Karpas-422 (cell line): ENCODE measurements around the gene TRIM47. TPM values are rescaled to one million over a fixed set of nuclear protein-coding genes. Genes with fewer than 3 reads are reported as not detected.

Source experiments
- DNase-seq: peaks from one replicate; pipeline ENCODE4 v3.0.0-alpha.2; 2015
- H2AFZ ChIP-seq: fragments of 200-600 bp; sonication (generic); 2 replicates; pipeline ENCODE4 v1.6.1; 2014; ENCODE audit warnings: antibody characterized with exemption, low read length, mixed read lengths
- H3K27ac ChIP-seq: fragments of 200-600 bp; sonication (generic); 2 replicates; pipeline ENCODE4 v1.5.1; 2014; ENCODE audit warnings: mild to moderate bottlenecking, low read length, moderate library complexity
- H3K27me3 ChIP-seq: fragments of 200-600 bp; sonication (generic); 2 replicates; pipeline ENCODE4 v1.6.1; 2014; ENCODE audit warnings: low read length, mixed read lengths
- H3K36me3 ChIP-seq: fragments of 200-600 bp; sonication (generic); 2 replicates; pipeline ENCODE4 v1.6.1; 2014; ENCODE audit warnings: low read length, mixed read lengths; ENCODE audit not compliant: insufficient read depth
- H3K4me1 ChIP-seq: fragments of 200-600 bp; sonication (generic); 2 replicates; pipeline ENCODE4 v1.6.1; 2014; ENCODE audit warnings: mild to moderate bottlenecking, low read length, mixed read lengths
- H3K4me2 ChIP-seq: fragments of 200-600 bp; sonication (generic); 2 replicates; pipeline ENCODE4 v1.6.1; 2014; ENCODE audit warnings: low read length, low read depth, mild to moderate bottlenecking; ENCODE audit not compliant: poor library complexity, severe bottlenecking
- H3K4me3 ChIP-seq: fragments of 200-600 bp; sonication (generic); 2 replicates; pipeline ENCODE4 v1.5.1; 2014; ENCODE audit warnings: mild to moderate bottlenecking, antibody characterized with exemption, low read length, mixed read lengths
- H3K79me2 ChIP-seq: fragments of 200-600 bp; sonication (generic); 2 replicates; pipeline ENCODE4 v1.6.1; 2014; ENCODE audit warnings: mild to moderate bottlenecking, low read length, mixed read lengths
- H3K9ac ChIP-seq: fragments of 200-600 bp; sonication (generic); 2 replicates; pipeline ENCODE4 v1.6.0; 2014; ENCODE audit warnings: low read length
- H3K9me2 ChIP-seq: fragments of 200-600 bp; sonication (generic), shearing (Covaris generic); replicated peaks from 2 replicates; pipeline ENCODE4 v1.6.0; 2014; ENCODE audit warnings: mild to moderate bottlenecking, low read length, moderate library complexity; ENCODE audit not compliant: insufficient read depth
- H3K9me3 ChIP-seq: fragments of 300-700, 200-600 bp; sonication (generic); 2 replicates; pipeline ENCODE4 v1.6.1; 2014; ENCODE audit warnings: low read length, mixed read lengths
- H4K20me1 ChIP-seq: fragments of 200-600 bp; sonication (generic); 2 replicates; pipeline ENCODE4 v1.6.1; 2014; ENCODE audit warnings: mild to moderate bottlenecking, antibody characterized with exemption, low read length, low read depth; ENCODE audit not compliant: insufficient read depth
- total RNA-seq: library from RNA; depleted of rRNA; stranded (reverse); fragments of >200 nt; shearing (Covaris generic); gene quantifications from 2 replicates; pipeline ENCODE4 v1.2.3, GENCODE V29; 2014; ENCODE audit warnings: low replicate concordance

Gene TRIM47
- total RNA-seq, 1 experiment from 2014 or later: 7.9 TPM

DNA sequence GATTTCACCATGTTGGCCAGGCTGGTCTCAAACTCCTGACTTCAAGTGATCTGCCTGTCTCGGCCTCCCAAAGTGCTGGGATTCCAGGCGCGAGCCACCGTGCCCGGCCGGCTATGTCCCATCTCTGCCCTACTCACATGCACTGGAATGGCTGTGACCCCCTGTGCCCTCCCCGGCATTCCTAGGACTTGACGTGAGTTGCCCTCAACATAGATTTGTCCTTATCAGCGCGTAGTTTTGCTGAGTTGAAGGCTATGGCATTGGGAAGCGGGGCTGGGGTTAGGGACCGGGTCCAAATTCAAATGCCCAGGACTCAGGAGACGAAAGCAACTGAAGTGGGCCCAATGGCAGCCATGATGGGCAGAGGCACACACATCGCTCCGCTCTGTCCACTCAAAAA is 40.0 kb downstream of the TRIM47 start:
- H3K36me3 ChIP-seq: 0 out of 2 replicates have a peak, but pooled peaks cover 5% of the 10 kb centered on the region
- no peaks in the 10 kb centered on the region for H4K20me1 ChIP-seq
- no peak for DNase-seq
- no peaks in the 10 kb centered on the region for H3K79me2 ChIP-seq
- no peaks in the 10 kb centered on the region for H3K9me3 ChIP-seq
- H2AFZ ChIP-seq: no peak overlapping the region
- H3K27ac ChIP-seq: no peak overlapping the region
- H3K4me3 ChIP-seq: no peak overlapping the region
- H3K9me2 ChIP-seq: no peaks in the 10 kb centered on the region
- peaks cover 7% of the 10 kb centered on the region for H3K4me1 ChIP-seq
- H3K9ac ChIP-seq: no peak overlapping the region
- H3K4me2 ChIP-seq: no peak overlapping the region
- H3K27me3 ChIP-seq: no peaks in the 10 kb centered on the region

DNA sequence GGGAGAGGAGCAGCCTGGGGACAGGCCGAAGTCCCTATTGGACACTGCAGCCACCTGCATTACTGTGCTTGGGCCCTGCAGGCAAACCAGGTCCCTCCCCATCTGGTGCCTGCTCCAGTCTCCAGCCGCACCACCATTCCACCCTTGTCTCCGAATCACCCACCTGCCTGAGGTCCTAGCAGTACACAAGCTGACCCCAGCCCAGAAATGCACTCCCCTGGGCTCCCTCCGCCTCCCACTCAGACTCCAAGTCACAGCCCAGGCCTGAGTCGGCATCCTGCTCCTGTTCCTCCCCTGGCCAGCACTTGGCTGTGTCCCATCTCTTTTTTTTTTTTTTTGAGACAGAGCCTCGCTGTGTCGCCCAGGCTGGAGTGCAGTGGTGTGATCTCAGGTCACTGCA is 40.5 kb downstream of the TRIM47 start:
- no peak overlapping the region for H3K4me3 ChIP-seq
- no peaks in the 10 kb centered on the region for H3K9me3 ChIP-seq
- H3K27ac ChIP-seq: no peak overlapping the region
- no peaks in the 10 kb centered on the region for H4K20me1 ChIP-seq
- DNase-seq: no peak
- H3K4me2 ChIP-seq: no peak overlapping the region
- no peaks in the 10 kb centered on the region for H3K79me2 ChIP-seq
- no peak overlapping the region for H2AFZ ChIP-seq
- H3K9ac ChIP-seq: no peak overlapping the region
- no peaks in the 10 kb centered on the region for H3K27me3 ChIP-seq
- no peaks in the 10 kb centered on the region for H3K9me2 ChIP-seq
- peaks cover 2% of the 10 kb centered on the region for H3K4me1 ChIP-seq
- 0 out of 2 replicates have a peak, but pooled peaks cover 5% of the 10 kb centered on the region for H3K36me3 ChIP-seq

- no peaks in the 10 kb centered on the region for H3K27me3 ChIP-seq
- H3K4me1 ChIP-seq: no peaks in the 10 kb centered on the region
- H3K4me2 ChIP-seq: no peak overlapping the region
- no peak overlapping the region for H3K4me3 ChIP-seq
- H3K36me3 ChIP-seq: 0 out of 2 replicates have a peak, but pooled peaks cover 5% of the 10 kb centered on the region
- H2AFZ ChIP-seq: no peak overlapping the region
- no peaks in the 10 kb centered on the region for H3K79me2 ChIP-seq
- H3K9me3 ChIP-seq: no peaks in the 10 kb centered on the region
- H3K27ac ChIP-seq: no peak overlapping the region
- H3K9me2 ChIP-seq: no peaks in the 10 kb centered on the region
- no peak for DNase-seq
- H3K9ac ChIP-seq: no peak overlapping the region
- no peaks in the 10 kb centered on the region for H4K20me1 ChIP-seq
Measured at GRCh38 chr17:75836605-75837004, 41.8 kb downstream of the TRIM47 start.

- 0 out of 2 replicates have a peak, but pooled peaks cover 5% of the 10 kb centered on the region for H3K36me3 ChIP-seq
- no peaks in the 10 kb centered on the region for H3K79me2 ChIP-seq
- no peaks in the 10 kb centered on the region for H4K20me1 ChIP-seq
- H3K27ac ChIP-seq: no peak overlapping the region
- H3K27me3 ChIP-seq: no peaks in the 10 kb centered on the region
- H3K4me2 ChIP-seq: no peak overlapping the region
- H3K4me3 ChIP-seq: no peak overlapping the region
- H2AFZ ChIP-seq: no peak overlapping the region
- no peaks in the 10 kb centered on the region for H3K9me2 ChIP-seq
- no peak for DNase-seq
- no peaks in the 10 kb centered on the region for H3K4me1 ChIP-seq
- H3K9ac ChIP-seq: no peak overlapping the region
- H3K9me3 ChIP-seq: no peaks in the 10 kb centered on the region
Measured at GRCh38 chr17:75835654-75835987, 42.8 kb downstream of the TRIM47 start.

DNA sequence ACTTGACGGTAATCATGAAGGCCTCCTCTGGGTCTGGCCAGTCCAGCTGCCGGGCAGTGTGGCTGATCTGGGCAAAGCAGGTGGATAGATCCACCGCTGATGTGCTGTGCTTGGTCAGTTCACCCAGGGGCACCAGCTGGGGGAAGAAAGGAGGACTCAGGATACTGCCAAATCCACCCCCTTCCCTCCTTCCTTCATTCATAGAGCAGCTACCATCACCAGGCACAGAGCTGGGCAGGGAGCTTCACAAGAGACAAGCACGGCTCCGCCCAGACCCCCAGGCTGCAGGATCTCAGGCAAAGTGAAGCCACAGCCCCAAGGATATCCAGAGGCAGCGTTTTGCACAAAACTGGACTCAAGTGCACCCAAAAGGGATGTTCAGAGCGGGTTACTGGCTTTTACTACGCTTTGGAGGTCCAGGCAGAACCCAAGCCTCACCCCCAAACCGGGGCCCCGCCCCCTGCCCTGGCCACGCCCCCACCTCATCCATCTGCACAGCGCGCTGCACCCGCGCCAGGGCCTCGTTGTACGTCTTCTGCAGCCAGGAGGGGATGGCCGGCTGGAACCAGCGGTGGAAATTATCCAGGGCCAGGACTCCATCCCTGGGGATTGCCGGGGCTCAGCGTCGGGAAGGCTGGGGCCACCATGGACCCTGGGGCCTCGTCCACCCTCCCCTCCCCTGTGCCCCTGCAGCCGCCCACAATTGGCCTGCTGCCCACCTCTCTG is 43.3 kb downstream of the TRIM47 start:
- no peak overlapping the region for H3K4me3 ChIP-seq
- no peak overlapping the region for H2AFZ ChIP-seq
- H3K9ac ChIP-seq: no peak overlapping the region
- DNase-seq: no peak
- H3K4me1 ChIP-seq: no peaks in the 10 kb centered on the region
- H3K27me3 ChIP-seq: no peaks in the 10 kb centered on the region
- 0 out of 2 replicates have a peak, but pooled peaks cover 5% of the 10 kb centered on the region for H3K36me3 ChIP-seq
- no peak overlapping the region for H3K27ac ChIP-seq
- no peak overlapping the region for H3K4me2 ChIP-seq
- no peaks in the 10 kb centered on the region for H4K20me1 ChIP-seq
- H3K79me2 ChIP-seq: no peaks in the 10 kb centered on the region
- no peaks in the 10 kb centered on the region for H3K9me3 ChIP-seq
- no peaks in the 10 kb centered on the region for H3K9me2 ChIP-seq

GRCh38 chr17:75834279-75834920 is 44.0 kb downstream of the TRIM47 start:
- no peaks in the 10 kb centered on the region for H3K27me3 ChIP-seq
- DNase-seq: no peak
- no peaks in the 10 kb centered on the region for H3K79me2 ChIP-seq
- H3K9me2 ChIP-seq: no peaks in the 10 kb centered on the region
- 0 out of 2 replicates have a peak, but pooled peaks cover 8% of the 10 kb centered on the region for H3K36me3 ChIP-seq
- no peak overlapping the region for H3K27ac ChIP-seq
- H3K9ac ChIP-seq: no peak overlapping the region
- H4K20me1 ChIP-seq: no peaks in the 10 kb centered on the region
- H3K4me1 ChIP-seq: no peaks in the 10 kb centered on the region
- no peak overlapping the region for H3K4me3 ChIP-seq
- no peaks in the 10 kb centered on the region for H3K9me3 ChIP-seq
- H2AFZ ChIP-seq: no peak overlapping the region
- no peak overlapping the region for H3K4me2 ChIP-seq

GRCh38 chr17:75832652-75833400 is 45.6 kb downstream of the TRIM47 start:
- H3K9me2 ChIP-seq: no peaks in the 10 kb centered on the region
- H3K27me3 ChIP-seq: no peaks in the 10 kb centered on the region
- DNase-seq: no peak
- H3K9ac ChIP-seq: no peak overlapping the region
- H3K79me2 ChIP-seq: no peaks in the 10 kb centered on the region
- no peaks in the 10 kb centered on the region for H3K4me1 ChIP-seq
- H3K9me3 ChIP-seq: no peaks in the 10 kb centered on the region
- no peak overlapping the region for H3K4me3 ChIP-seq
- H4K20me1 ChIP-seq: no peaks in the 10 kb centered on the region
- H2AFZ ChIP-seq: no peak overlapping the region
- no peak overlapping the region for H3K27ac ChIP-seq
- H3K36me3 ChIP-seq: 0 out of 2 replicates have a peak, but pooled peaks cover 8% of the 10 kb centered on the region
- no peak overlapping the region for H3K4me2 ChIP-seq

DNA sequence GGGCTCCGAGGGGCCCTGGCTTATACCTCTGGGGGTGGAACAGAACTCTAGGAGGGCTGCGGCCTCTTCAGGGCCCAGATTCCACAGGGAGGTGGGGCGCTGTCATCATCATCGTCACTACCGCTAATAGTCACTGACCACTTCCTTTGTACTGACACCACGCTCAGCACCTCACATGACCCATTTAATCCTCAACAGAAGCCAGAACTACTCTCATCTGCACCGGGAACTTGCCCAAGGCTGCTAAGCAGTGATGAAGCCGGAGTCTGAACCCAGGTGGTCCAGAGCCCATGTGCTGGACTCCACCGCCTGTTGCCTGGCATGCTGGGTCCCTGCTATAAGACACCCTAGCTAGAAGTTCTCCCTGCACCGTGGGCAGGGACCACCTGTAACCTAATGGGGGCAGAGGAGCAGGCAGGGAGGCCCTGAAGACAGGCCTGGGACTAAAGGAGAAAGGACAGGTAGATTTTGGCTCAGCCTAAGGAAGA is 46.2 kb downstream of the TRIM47 start:
- H3K4me3 ChIP-seq: no peak overlapping the region

More for the DNA sequence above, 46.2 kb downstream of the TRIM47 start:
- H4K20me1 ChIP-seq: no peaks in the 10 kb centered on the region
- no peaks in the 10 kb centered on the region for H3K27me3 ChIP-seq
- H3K4me1 ChIP-seq: no peaks in the 10 kb centered on the region; the same call in 1 of the 2 replicates
- H3K9ac ChIP-seq: no peak overlapping the region
- DNase-seq: no peak
- H3K36me3 ChIP-seq: 0 out of 2 replicates have a peak, but pooled peaks cover 8% of the 10 kb centered on the region
- H2AFZ ChIP-seq: no peak overlapping the region
- H3K9me3 ChIP-seq: no peaks in the 10 kb centered on the region
- H3K79me2 ChIP-seq: no peaks in the 10 kb centered on the region
- no peaks in the 10 kb centered on the region for H3K9me2 ChIP-seq
- no peak overlapping the region for H3K27ac ChIP-seq
- no peak overlapping the region for H3K4me2 ChIP-seq
